NT2/D1 (cell line): ENCODE measurements around the gene MAP2.

Source experiments
- DNase-seq: peaks from one replicate; pipeline ENCODE4 v3.0.0-alpha.2; 2011; ENCODE audit warnings: low read depth, low spot score
- H3K27me3 ChIP-seq: 2 replicates; pipeline ENCODE4 v1.6.0; 2011; ENCODE audit warnings: mild to moderate bottlenecking; ENCODE audit not compliant: insufficient read length, insufficient read depth
- H3K36me3 ChIP-seq: 2 replicates; pipeline ENCODE4 v1.6.1; 2011; ENCODE audit warnings: mild to moderate bottlenecking, low read length, mixed read lengths; ENCODE audit not compliant: insufficient read depth, insufficient read length
- H3K4me1 ChIP-seq: 2 replicates; pipeline ENCODE4 v1.5.1; 2011; ENCODE audit not compliant: insufficient read depth, insufficient read length
- H3K4me3 ChIP-seq: 2 replicates; pipeline ENCODE4 v1.5.1; 2011; ENCODE audit warnings: low read depth; ENCODE audit not compliant: insufficient read length
- H3K9ac ChIP-seq: 2 replicates; pipeline ENCODE4 v1.6.0; 2011; ENCODE audit warnings: low read depth; ENCODE audit not compliant: insufficient read length
- H3K9me3 ChIP-seq: 2 replicates; pipeline ENCODE4 v1.5.1; 2011; ENCODE audit warnings: mild to moderate bottlenecking, low read length; ENCODE audit not compliant: insufficient read depth
- SUZ12 ChIP-seq: IDR thresholded peaks from 2 replicates; pipeline ENCODE4 v1.6.1; 2011; ENCODE audit not compliant: insufficient read length, insufficient read depth; ENCODE audit errors: extremely low read depth
- YY1 ChIP-seq: IDR thresholded peaks from 2 replicates; pipeline ENCODE4 v1.6.1; 2011; ENCODE audit not compliant: insufficient read length, insufficient read depth
- ZNF274 ChIP-seq: IDR thresholded peaks from 2 replicates; pipeline ENCODE4 v1.6.1; 2011; ENCODE audit warnings: mild to moderate bottlenecking, low read depth, low read length

The MAP2 gene

GRCh38 chr2:209468846-209469245 is 45.0 kb downstream of the MAP2 start:
- no peaks in the 10 kb centered on the region for H3K4me1 ChIP-seq
- no peak for DNase-seq
- no peak overlapping the region for H3K9ac ChIP-seq
- H3K36me3 ChIP-seq, result no peaks in the 10 kb centered on the region
- H3K4me3 ChIP-seq, result no peak overlapping the region
- H3K9me3 ChIP-seq, result no peaks in the 10 kb centered on the region
- TF ChIP-seq SUZ12 (no peak), ZNF274 (no peak), YY1 (no peak)
- H3K27me3 ChIP-seq, result no peaks in the 10 kb centered on the region

GRCh38 chr2:209469481-209469880 is 45.6 kb downstream of the MAP2 start:
- Histone ChIP-seq H3K27me3 (no peaks in the 10 kb centered on the region), H3K36me3 (no peaks in the 10 kb centered on the region), H3K4me1 (no peaks in the 10 kb centered on the region), H3K9me3 (no peaks in the 10 kb centered on the region), H3K9ac (no peak overlapping the region), H3K4me3 (no peak overlapping the region)
- TF ChIP-seq SUZ12 (no peak), ZNF274 (no peak), YY1 (no peak)
- DNase-seq, result no peak

- TF ChIP-seq SUZ12 (no peak), ZNF274 (no peak), YY1 (no peak)
- no peaks in the 10 kb centered on the region for H3K36me3 ChIP-seq
- no peak overlapping the region for H3K9ac ChIP-seq
- no peak overlapping the region for H3K4me3 ChIP-seq
- DNase-seq, result no peak
- H3K4me1 ChIP-seq, result no peaks in the 10 kb centered on the region
- no peaks in the 10 kb centered on the region for H3K27me3 ChIP-seq
- no peaks in the 10 kb centered on the region for H3K9me3 ChIP-seq
These were observed 46.6 kb downstream of the MAP2 start for GRCh38 chr2:209470466-209470865.

GRCh38 chr2:209471037-209471436 is 47.2 kb downstream of the MAP2 start:
- H3K4me3 ChIP-seq, result no peak overlapping the region
- H3K4me1 ChIP-seq, result no peaks in the 10 kb centered on the region
- H3K9me3 ChIP-seq, result no peaks in the 10 kb centered on the region
- H3K27me3 ChIP-seq, result no peaks in the 10 kb centered on the region
- H3K9ac ChIP-seq, result no peak overlapping the region
- H3K36me3 ChIP-seq, result no peaks in the 10 kb centered on the region
- no peak for TF ChIP-seq SUZ12
- no peak for TF ChIP-seq YY1
- no peak for TF ChIP-seq ZNF274
- no peak for DNase-seq

- DNase-seq, result peak; percentile 16
These were observed 48.4 kb downstream of the MAP2 start for GRCh38 chr2:209472112-209472832.

GRCh38 chr2:209472871-209473270 is 49.0 kb downstream of the MAP2 start:
- Histone ChIP-seq H3K27me3 (no peaks in the 10 kb centered on the region), H3K9ac (no peak overlapping the region), H3K9me3 (no peaks in the 10 kb centered on the region), H3K4me1 (no peaks in the 10 kb centered on the region), H3K4me3 (no peak overlapping the region), H3K36me3 (no peaks in the 10 kb centered on the region)
- TF ChIP-seq YY1, result no peak
- no peak for TF ChIP-seq SUZ12
- no peak for DNase-seq

More at GRCh38 chr2:209472112-209472832, 48.4 kb downstream of the MAP2 start:
- no peaks in the 10 kb centered on the region for H3K36me3 ChIP-seq
- no peak overlapping the region for H3K4me3 ChIP-seq
- no peaks in the 10 kb centered on the region for H3K27me3 ChIP-seq
- no peaks in the 10 kb centered on the region for H3K9me3 ChIP-seq
- no peaks in the 10 kb centered on the region for H3K4me1 ChIP-seq
- no peak overlapping the region for H3K9ac ChIP-seq
- no peak for TF ChIP-seq YY1
- no peak for TF ChIP-seq SUZ12
- no peak for TF ChIP-seq ZNF274

GRCh38 chr2:209473930-209474419 is 50.1 kb downstream of the MAP2 start:
- Histone ChIP-seq H3K9me3 (no peaks in the 10 kb centered on the region), H3K4me1 (no peaks in the 10 kb centered on the region), H3K4me3 (no peak overlapping the region), H3K27me3 (no peaks in the 10 kb centered on the region), H3K36me3 (no peaks in the 10 kb centered on the region), H3K9ac (no peak overlapping the region)
- TF ChIP-seq SUZ12, result no peak
- no peak for TF ChIP-seq ZNF274
- no peak for TF ChIP-seq YY1
- no peak for DNase-seq
